ENCODE measurements around the gene TRPM8. TPM values are rescaled to one million over a fixed set of nuclear protein-coding genes. Genes with fewer than 3 reads are reported as not detected.

Gene TRPM8
- total RNA-seq, 4 donors from 2014 or later = not detected

DNA sequence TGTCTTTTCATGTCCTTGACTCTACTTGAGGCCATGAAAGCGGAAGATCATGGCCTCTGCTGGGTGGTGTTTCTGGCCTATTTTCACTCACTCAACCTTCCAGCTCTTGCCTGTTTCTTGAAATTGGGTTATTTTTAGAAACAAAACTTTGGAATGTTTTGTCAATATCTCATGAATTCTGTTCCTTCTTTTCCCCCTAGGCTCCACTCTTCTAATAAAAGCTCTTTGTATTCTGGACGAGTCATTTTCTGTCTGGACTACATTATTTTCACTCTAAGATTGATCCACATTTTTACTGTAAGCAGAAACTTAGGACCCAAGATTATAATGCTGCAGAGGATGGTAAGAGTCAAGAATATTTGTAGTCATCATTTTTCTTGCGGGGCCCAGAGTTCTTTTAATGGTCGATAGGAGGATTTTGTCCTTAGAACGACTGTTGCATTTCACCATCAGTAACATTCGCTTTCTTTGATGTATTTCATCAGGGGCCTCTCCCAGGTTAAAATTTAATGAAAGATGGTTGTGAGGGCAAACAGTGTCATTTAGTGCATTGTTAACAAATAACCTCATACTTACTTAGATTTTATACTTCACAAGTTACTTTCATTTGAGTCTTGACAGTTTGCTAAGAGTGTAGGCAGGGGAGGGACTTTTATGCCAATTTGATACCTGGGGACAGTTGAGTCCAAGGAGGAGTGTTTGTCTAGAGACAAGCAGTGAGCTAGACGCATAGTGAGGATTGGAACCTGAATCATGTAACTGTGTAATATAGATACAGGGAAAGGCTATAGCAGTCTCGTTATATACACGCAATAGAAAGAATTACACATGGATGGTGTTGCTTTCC lies 64.6 kb downstream of the TRPM8 start:
- H3K9me3 ChIP-seq = peaks cover 0 to 9% (median 0%) of the 10 kb centered on the region in 3 donors
- no peak for ATAC-seq
- TF ChIP-seq, protein P1, sequence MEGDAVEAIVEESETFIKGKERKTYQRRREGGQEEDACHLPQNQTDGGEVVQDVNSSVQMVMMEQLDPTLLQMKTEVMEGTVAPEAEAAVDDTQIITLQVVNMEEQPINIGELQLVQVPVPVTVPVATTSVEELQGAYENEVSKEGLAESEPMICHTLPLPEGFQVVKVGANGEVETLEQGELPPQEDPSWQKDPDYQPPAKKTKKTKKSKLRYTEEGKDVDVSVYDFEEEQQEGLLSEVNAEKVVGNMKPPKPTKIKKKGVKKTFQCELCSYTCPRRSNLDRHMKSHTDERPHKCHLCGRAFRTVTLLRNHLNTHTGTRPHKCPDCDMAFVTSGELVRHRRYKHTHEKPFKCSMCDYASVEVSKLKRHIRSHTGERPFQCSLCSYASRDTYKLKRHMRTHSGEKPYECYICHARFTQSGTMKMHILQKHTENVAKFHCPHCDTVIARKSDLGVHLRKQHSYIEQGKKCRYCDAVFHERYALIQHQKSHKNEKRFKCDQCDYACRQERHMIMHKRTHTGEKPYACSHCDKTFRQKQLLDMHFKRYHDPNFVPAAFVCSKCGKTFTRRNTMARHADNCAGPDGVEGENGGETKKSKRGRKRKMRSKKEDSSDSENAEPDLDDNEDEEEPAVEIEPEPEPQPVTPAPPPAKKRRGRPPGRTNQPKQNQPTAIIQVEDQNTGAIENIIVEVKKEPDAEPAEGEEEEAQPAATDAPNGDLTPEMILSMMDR (IDR thresholded peaks at IDR 0.05) = no peak
- TF ChIP-seq POLR2AphosphoS5 (IDR thresholded peaks at IDR 0.05) = no peak
- no peak for TF ChIP-seq EP300 (IDR thresholded peaks at IDR 0.05)
- no peak for TF ChIP-seq POLR2A (IDR thresholded peaks at IDR 0.05)
- no peak overlapping the region for H3K4me3 ChIP-seq
- 70 to 78% methylated on average over 8 to 9 of the region's 9 CpGs for WGBS, 2 donors (ENCODE audit: low coverage in 1 of 2)
- H3K36me3 ChIP-seq = no peaks in the 10 kb centered on the region
- peaks cover 51% of the 10 kb centered on the region for H3K27me3 ChIP-seq
- no peaks in the 10 kb centered on the region for H3K4me1 ChIP-seq
- H3K27ac ChIP-seq = no peak overlapping the region

DNA sequence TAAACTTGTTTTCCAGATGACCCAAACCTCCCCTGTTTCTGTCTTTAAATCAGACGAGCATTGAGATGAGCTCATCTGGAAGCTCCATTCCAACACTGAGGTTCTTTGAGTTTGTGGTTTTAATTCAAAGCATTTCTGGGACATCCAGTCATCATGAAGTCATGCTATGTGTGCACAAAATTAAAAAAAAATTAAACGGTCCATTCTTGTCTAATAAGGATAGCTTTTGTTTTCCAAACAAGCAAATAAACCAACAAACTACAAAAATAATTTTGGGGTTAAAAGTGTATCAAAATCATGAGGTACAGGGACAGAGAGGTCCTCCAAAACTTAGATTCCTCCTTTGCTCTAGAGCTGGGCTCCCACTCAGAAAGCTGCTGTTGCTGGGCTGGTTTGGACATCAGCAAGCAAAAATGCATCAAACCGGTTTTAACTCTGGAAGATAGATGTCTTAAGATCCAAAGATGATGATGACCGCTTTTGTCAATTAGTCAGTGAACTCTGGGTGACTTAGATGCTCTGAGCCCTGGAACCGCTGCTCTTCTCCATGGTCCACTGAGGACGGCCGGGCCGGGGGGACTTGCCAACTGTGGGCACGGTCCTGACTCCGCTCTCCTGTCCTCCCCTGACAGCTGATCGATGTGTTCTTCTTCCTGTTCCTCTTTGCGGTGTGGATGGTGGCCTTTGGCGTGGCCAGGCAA lies 65.4 kb downstream of the TRPM8 start:
- Histone ChIP-seq H3K4me1 (no peaks in the 10 kb centered on the region), H3K36me3 (no peaks in the 10 kb centered on the region), H3K9me3 (peaks cover 0 to 9% (median 0%) of the 10 kb centered on the region in 3 donors), H3K27me3 (peaks cover 43% of the 10 kb centered on the region), H3K4me3 (no peak overlapping the region), H3K27ac (no peak overlapping the region)
- no peak for TF ChIP-seq POLR2AphosphoS5 (IDR thresholded peaks at IDR 0.05)
- WGBS, 2 donors (ENCODE audit: low coverage in 1 of 2) = 56 to 64% methylated on average over 4 of the region's 13 CpGs
- no peak for ATAC-seq

DNA sequence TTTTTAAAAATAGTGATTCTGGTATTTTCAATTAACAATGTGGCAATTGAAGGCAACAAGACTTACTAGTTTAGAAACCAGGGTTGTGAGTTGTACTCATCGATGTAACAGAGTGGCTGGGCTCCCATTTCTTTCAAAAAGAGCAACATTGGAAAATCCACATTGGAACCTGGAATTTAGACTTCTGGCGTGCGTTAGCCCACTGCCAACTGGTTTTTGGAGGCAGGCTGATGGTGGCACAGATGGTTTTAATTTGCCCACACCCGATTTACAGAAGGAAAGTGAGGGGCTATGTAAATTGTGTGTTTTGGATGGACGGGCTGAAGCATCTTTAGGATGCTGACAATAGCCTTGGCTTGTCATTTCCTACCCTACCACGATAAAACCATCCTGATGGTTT lies 66.3 kb downstream of the TRPM8 start:
- Histone ChIP-seq H3K27me3 (peaks cover 43% of the 10 kb centered on the region), H3K4me3 (no peak overlapping the region), H3K4me1 (no peaks in the 10 kb centered on the region), H3K27ac (no peak overlapping the region), H3K9me3 (peaks cover 0 to 9% (median 0%) of the 10 kb centered on the region in 3 donors), H3K36me3 (no peaks in the 10 kb centered on the region)
- WGBS, 2 donors (ENCODE audit: low coverage in 1 of 2) = 77 to 82% methylated on average over 6 of the region's 6 CpGs
- no peak for ATAC-seq
- TF ChIP-seq, protein P1 (IDR thresholded peaks at IDR 0.05) = no peak

DNA sequence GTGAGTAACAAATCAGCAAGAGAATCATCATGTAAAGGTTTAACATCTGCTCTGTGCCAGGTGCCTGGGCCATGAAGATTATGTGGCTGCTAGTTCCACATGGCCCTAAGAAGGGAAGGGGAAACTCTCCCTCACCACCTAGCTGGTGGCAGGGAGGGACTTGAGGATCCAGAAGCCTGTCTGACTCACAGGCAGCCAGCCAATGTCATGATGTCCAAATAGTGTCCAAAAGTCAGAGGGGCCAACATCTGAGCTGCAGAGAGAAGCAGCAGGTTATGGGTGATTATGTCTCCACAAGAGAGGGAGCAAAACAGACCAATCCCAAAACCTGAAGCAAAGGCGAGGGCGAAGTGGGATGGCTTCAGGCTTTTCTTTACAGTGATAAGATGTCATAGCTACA lies 71.4 kb downstream of the TRPM8 start:
- Histone ChIP-seq H3K27me3 (peaks cover 42% of the 10 kb centered on the region), H3K36me3 (no peaks in the 10 kb centered on the region), H3K9me3 (peaks cover 0 to 23% (median 0%) of the 10 kb centered on the region in 3 donors), H3K4me1 (no peaks in the 10 kb centered on the region), H3K27ac (no peak overlapping the region), H3K4me3 (no peak overlapping the region)
- WGBS, 2 donors (ENCODE audit: low coverage in 1 of 2) = 82 to 100% methylated on average over 2 of the region's 2 CpGs
- no peak for ATAC-seq
- no peak for TF ChIP-seq POLR2A (IDR thresholded peaks at IDR 0.05)
- TF ChIP-seq, protein P1 (IDR thresholded peaks at IDR 0.05) = no peak
- TF ChIP-seq POLR2AphosphoS5 (IDR thresholded peaks at IDR 0.05) = no peak
- TF ChIP-seq EP300 (IDR thresholded peaks at IDR 0.05) = no peak

DNA sequence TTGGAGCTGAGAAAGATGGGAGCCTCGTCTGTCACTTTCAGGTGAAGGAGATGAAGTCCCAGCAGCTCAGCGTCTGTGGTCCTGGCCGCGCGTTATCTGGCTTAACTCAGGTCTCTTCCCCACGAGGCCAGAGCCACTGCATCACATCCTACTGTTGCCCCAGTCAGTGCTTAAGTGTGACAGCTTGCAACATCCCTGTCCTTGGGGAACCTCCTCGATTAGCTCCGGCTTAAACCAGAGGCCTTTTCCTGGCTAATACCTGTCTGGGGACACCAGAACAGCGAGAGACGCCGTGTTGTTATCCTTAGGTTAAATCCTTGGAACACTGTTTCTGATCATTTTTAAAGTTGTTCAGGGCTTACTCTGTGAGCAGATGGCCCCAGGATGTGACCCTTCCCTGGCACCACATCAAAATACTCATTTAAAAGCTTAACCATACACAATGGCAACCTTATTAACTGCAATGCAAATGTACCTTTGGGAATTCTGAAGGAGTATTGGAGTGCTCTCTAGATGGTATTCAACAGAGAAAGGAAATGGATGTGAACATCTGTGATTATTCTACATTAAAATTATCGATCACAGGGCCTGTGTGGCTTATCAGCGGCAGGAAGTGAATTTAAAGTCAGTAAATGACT lies 72.2 kb downstream of the TRPM8 start:
- Histone ChIP-seq H3K9me3 (peaks cover 0 to 17% (median 0%) of the 10 kb centered on the region in 3 donors), H3K27me3 (peaks cover 42% of the 10 kb centered on the region), H3K27ac (no peak overlapping the region), H3K4me1 (no peaks in the 10 kb centered on the region), H3K36me3 (no peaks in the 10 kb centered on the region), H3K4me3 (no peak overlapping the region)
- ATAC-seq = no peak
- TF ChIP-seq POLR2A (IDR thresholded peaks at IDR 0.05) (no peak), EP300 (IDR thresholded peaks at IDR 0.05) (no peak), POLR2AphosphoS5 (IDR thresholded peaks at IDR 0.05) (no peak)
- TF ChIP-seq, protein P1 (IDR thresholded peaks at IDR 0.05) = no peak
- 56 to 68% methylated on average over 6 to 9 of the region's 13 CpGs for WGBS, 2 donors (ENCODE audit: low coverage in 1 of 2)
